D341Med (cell line): ENCODE results near the gene SULT1C3.
"Not testable (repeated sequence)": the region's sequence is repeated elsewhere in the genome, so short reads cannot be mapped to it uniquely, and the experiment has no call there.

Experiments used
- DNase-seq: peaks from one replicate; pipeline ENCODE4 v3.0.0; 2012; ENCODE audit warnings: low spot score

The SULT1C3 gene

DNA sequence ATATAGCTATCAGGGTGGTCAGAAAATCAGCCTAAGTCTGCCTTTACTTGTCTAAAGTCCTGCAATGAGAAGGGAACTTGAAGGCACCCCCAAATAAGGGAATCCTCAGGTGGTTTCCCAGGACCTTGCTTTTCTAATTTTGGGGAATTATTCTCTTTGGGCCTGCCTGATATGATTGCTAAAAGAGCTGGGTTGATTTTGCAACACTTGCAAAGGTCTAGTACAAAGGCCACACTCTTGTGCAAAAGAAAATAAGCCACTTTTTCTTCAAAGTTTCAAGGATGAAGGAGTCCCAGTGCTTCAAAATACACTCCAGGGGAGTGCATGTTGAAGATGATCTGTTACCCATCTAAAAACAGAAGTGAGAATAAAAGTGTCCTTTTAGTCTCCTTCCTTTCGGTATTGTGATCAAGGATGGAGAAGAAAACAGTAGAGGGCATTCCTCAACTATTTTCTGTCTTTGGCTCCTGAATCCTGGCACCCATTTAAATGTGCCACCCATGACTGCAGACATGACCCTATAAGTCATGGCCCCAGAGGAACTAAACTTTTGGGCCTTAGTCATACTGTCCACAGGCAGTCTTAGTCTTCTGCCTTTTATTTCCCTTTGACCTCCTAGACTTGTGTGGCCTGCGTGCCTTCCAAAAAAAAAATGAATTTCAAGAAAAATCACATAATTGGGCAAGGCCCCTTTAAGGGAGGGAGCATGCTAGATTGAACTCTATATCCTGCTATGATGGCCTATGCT, 5.1 kb downstream of the SULT1C3 start:
- DNase-seq = no peak

DNA sequence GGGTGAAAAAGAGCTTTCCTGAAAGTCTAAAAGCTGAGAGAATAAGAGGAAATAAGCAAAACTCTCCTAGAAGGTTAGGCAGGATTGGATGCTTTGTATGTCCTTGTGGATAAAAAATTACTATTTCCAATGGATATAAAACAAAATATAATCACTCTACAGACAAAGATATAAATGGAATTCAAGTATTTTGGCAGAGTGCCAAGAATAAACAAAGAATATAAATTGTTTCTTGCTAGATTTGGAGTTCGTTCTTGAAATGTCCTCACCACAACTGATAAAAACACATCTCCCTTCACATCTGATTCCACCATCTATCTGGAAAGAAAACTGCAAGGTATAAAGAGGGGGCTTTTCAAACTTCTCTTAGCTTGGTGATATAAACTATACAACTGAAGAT, 13.3 kb downstream of the SULT1C3 start:
- DNase-seq = no peak

DNA sequence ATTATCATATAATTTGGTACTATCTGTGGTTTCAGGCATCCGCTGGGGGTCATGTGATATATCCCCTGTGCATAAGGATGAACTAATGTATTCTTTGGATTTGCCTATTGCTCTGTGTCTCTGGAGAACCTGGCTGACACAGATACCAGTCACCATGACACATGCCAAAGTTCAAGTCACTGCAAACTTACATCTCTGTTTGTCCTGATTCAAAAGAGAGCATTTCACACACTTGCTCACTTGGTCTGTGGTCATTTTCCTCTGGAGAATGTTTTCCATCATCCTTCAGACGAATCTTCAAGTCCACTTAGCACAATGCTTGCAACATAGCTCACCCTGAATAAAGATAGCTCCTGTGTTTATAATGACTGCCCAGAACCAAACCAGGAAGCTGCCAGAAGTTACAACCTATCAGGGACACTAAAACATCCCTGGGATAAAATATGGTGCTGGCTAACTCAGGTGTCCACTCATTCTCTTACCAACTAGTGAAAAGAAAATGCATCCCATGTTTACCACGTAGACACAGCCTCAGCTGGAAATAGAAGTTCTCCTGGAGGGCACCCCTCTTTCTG, 18.1 kb downstream of the SULT1C3 start:
- no peak for DNase-seq

DNA sequence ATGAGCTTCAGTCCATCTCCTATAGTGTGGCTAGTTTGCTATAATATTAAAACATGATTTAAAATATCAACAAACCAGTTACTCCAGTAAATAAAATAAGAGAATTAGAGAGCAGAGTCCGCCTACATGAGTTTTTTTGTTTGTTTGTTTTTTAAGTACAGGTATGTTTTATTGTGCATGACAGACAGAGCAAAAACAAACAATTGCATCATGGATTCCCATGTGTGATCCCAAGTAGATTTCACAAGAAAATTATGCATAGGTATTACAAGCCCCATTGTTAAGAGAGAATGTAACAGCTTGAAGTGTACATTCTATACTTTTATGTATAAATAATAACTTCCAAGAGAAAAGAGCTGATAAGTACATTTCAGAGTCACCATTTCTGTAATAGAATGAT, 21.0 kb downstream of the SULT1C3 start:
- DNase-seq = no peak

DNA sequence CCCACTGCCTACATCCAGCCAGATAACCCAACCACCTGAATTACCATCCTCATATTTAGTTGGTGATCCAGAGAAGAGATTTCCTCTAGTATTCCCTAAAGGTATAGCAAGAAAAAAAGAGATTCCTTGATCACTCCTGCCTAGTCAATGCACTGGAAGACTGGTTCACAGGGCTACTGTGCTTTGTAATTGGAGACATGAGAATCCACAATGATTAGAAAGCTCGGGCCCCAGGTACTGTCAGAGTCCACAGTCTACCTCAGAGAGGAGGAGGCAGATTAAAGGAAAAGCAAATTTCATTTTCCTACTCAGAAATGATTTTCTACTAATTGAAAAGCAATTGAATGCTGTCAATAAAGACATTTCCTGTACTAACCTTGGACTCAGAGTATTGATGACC, 22.3 kb downstream of the SULT1C3 start:
- no peak for DNase-seq

DNA sequence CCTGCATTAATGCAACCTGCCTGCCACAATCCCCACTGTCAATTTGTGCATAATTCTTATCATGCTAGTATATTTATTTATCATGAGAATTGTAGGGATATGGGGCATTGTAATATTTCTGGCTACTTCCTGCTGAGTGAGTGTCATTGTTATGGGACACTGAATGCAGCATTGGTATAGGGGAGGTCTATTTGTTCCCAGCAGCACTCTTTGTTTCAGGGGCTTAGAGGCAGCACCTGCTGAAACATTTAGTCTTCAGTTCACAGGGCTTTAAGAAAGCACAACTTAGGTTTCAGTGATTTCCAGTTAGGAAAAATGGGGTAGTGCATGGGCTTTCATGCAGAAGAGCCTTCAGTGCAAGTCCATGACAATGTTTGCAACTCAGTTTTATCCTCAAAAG, 23.6 kb downstream of the SULT1C3 start:
- no peak for DNase-seq

GRCh38 chr2:108266218-108266617, 26.4 kb downstream of the SULT1C3 start:
- DNase-seq = no peak

GRCh38 chr2:108267101-108267500, 27.3 kb downstream of the SULT1C3 start:
- DNase-seq = no peak

- no peak for DNase-seq
Observed at GRCh38 chr2:108268001-108268400, 28.2 kb downstream of the SULT1C3 start.

GRCh38 chr2:108270346-108270745, 30.6 kb downstream of the SULT1C3 start:
- DNase-seq = no peak

- no peak for DNase-seq
Observed at GRCh38 chr2:108270768-108271506, 31.2 kb downstream of the SULT1C3 start.

DNA sequence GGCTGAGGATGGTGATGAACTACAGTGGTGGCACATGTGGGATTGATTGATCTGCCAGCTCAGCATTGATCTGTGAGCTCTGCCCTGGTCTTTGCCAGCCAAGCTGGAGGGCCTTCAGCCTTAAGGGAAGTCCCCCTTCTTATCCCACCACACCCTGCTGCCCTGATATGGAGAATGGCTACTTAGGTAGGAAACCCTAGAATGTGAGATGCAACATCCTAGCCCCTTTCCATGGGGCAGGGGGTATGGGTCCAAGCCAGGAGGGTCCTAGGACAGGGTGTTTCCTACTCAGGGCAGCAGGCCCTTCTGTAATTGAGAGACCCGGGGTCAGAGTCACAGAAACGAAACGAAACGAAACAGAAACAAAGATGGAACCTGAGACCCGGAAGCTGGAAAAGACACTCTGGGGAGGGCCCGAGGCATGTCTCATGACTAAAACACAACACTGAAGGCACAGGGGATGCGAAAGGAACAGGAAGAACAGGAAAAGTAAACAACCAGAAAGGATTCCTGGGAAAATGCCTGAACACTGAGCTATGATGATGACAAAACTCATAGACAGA, 32.0 kb downstream of the SULT1C3 start:
- no peak for DNase-seq

GRCh38 chr2:108278631-108279030, 38.9 kb downstream of the SULT1C3 start:
- no peak for DNase-seq

DNA sequence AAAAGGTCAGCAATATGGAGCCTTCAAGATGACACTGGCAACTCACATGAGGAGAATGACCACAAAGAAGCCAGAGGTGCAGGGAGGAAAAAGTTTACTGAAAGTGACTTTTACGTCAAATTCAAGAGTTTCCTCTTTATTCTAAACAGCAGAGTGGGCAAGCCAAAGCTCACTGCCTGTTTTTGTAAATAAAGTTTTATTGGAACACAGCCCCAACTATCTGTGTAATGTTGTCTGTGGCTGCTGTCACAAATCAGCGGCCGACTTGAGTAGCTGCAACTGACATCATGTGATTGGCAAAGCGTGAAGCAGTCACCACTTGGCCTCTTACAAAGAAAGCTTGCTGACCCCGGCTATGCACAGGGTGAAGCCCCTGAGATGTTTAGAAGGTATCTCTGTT, 39.7 kb downstream of the SULT1C3 start:
- no peak for DNase-seq

DNA sequence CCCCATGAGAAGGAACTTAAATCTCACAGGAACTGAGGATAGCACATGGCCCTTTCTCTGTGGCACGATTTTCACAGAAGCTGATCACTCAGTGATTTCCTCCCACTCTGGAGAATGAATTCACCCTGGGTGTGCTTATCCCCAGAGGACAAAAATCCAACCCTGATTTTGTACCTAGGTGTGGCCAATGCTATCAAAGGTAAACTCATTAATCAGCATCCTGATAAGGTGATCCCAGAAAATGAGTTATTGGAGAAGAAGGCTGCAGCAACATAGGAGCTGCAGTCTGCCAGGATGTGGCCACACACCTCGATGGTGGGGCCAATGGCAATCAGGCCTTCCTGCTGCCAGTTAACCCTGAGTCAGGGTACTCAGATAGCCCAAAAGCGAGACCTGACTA, 40.7 kb downstream of the SULT1C3 start:
- no peak for DNase-seq

- not testable (repeated sequence) for DNase-seq
Observed at GRCh38 chr2:108284566-108284965, 44.8 kb downstream of the SULT1C3 start.

- no peak for DNase-seq
Observed at GRCh38 chr2:108285616-108286015, 45.8 kb downstream of the SULT1C3 start.

- DNase-seq = no peak
Observed at GRCh38 chr2:108287169-108287568, 47.4 kb downstream of the SULT1C3 start.

DNA sequence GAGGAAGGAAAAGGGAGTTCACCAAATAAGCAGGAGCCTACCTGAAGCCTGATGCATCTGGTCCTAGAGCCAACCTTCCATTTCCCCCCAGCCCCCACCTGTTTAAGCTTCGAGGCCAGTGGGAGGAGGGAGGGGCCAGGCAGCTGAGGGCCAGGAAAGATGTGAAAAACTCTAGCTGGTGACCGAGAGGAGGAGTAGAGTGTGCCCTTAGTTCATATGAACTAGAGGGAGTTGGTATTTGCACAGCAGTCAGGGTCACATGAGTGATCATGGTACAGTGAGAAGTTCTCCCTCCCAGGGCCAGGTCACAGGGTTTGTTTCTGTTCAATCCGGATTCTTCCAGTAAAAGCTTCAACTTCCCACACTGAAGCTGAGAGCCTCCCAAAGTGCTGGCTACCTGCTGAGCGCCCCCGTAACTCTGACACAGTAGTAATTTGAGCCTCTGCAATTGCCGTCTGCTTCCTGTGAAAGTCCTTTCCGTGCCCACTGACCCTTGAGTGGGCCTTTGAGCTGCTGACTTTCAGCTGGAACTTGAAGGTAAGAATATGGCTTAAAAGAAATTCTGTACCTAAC, 48.9 kb downstream of the SULT1C3 start, which contains the start of gene SULT1C2:
SULT1C2 (plus strand) TSS at position 362 of the 573 bp plus-strand sequence. CDS start 4,773 bp downstream, outside the sequence.
- DNase-seq = no peak

GRCh38 chr2:108293850-108294249, 54.1 kb downstream of the SULT1C3 start:
- DNase-seq = no peak

- no peak for DNase-seq
Observed at GRCh38 chr2:108297436-108298141, 57.8 kb downstream of the SULT1C3 start.

GRCh38 chr2:108301558-108301957, 61.8 kb downstream of the SULT1C3 start:
- no peak for DNase-seq
